Mucosa of descending colon (tissue), 3 donors: ENCODE results near the gene MON1A. TPM values are rescaled to one million over a fixed set of nuclear protein-coding genes. Genes with fewer than 3 reads are reported as not detected.

Experiments
- ATAC-seq: fragments of 200-7000 bp; cut with Tn5 transposase; one replicate; pipeline ENCODE4 v1.9.1; 2020; ENCODE audit warnings: mild to moderate bottlenecking, moderate library complexity
- DNase-seq, 3 donors: peaks; one replicate each; pipeline ENCODE4 v3.0.0-alpha.2; 2020
- H3K36me3 ChIP-seq: fragments of 200-600 bp; one replicate; pipeline ENCODE4 v1.8.0; 2021; ENCODE audit warnings: low read depth, mild to moderate bottlenecking
- H3K4me1 ChIP-seq: fragments of 200-600 bp; one replicate; pipeline ENCODE4 v1.8.0; 2021; ENCODE audit warnings: low read depth, mild to moderate bottlenecking
- H3K4me3 ChIP-seq: fragments of 200-600 bp; one replicate; pipeline ENCODE4 v1.8.0; 2021; ENCODE audit warnings: mild to moderate bottlenecking
- H3K9me3 ChIP-seq: fragments of 200-600 bp; one replicate; pipeline ENCODE4 v1.8.0; 2021; ENCODE audit warnings: mild to moderate bottlenecking
- CTCF ChIP-seq: fragments of 200-600 bp; IDR thresholded peaks from one replicate; pipeline ENCODE4 v1.8.0; 2022; ENCODE audit warnings: antibody characterized with exemption, mild to moderate bottlenecking
- intact Hi-C, 2 donors: fragments of 100-400 bp; cut with DNase I in 1 of 2; cut with micrococcal nuclease in 1 of 2; formaldehyde crosslinking; loops; one replicate each; pipeline versions ENCODE4 v1.11.0 to v1.11.1; 2022; cut with DNase I, micrococcal nuclease
- total RNA-seq, 3 donors: library from RNA; stranded (reverse); fragmentation: NEBNext Ultra II Directional in 2 of 3; extraction: Animal tissue kit (Norgen Biotek cat#: 25700) in 2 of 3; gene quantifications; one replicate each; pipeline versions ENCODE4 v1.2.1 to v1.2.4, GENCODE V29; 2021 to 2023
- donor health status: DM: no; HTN: no; CAD: no; lungs with moderate emphysema.
- donor health status: DM: no; HTN: no; CAD: no.
- donor health status: DM: no; HTN: yes; CAD: no.

MON1A gene
- total RNA-seq, 3 donors from 2014 or later, result 6.9 to 13.3 (median 7.9) TPM

GRCh38 chr3:49895791-49896190, 33.8 kb downstream of the MON1A start:
- no peaks in the 10 kb centered on the region for H3K9me3 ChIP-seq
- intact Hi-C loops, result no loop called here
- peaks cover 10% of the 10 kb centered on the region for H3K4me1 ChIP-seq
- no peaks in the 10 kb centered on the region for H3K36me3 ChIP-seq
- no peak for TF ChIP-seq CTCF
- no peak overlapping the region for H3K4me3 ChIP-seq
- ATAC-seq (no peak), DNase-seq (no peak)

GRCh38 chr3:49889296-49889695, 40.3 kb downstream of the MON1A start:
- Histone ChIP-seq H3K4me3 (no peak overlapping the region), H3K36me3 (peaks cover 4% of the 10 kb centered on the region), H3K9me3 (no peaks in the 10 kb centered on the region), H3K4me1 (no peaks in the 10 kb centered on the region)
- intact Hi-C loops, result no loop called here
- ATAC-seq, result no peak
- DNase-seq, result no peak
- no peak for TF ChIP-seq CTCF

GRCh38 chr3:49886922-49887265, 42.7 kb downstream of the MON1A start:
- no peak for TF ChIP-seq CTCF
- DNase-seq, result no peak
- intact Hi-C loops, result no loop called here

DNA sequence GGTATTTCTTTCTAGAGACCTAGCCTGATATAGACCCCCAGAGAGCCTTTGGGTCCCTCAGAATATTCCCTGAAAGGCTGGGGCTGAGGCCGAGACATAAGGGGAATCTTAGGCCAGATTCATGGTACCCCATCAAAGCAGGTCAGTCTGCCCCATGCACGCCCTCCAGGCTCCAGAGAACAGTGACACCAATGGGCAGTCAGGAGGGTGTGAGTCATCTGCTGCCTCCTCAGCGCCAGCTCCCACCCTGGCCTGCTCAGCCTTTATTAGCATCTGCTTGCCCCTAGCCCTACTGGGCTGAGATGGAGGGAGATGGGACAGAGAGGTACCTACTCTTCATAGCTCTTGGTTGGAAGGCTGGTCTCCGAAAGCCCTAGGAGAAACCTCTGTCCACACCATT, 45.6 kb downstream of the MON1A start:
- intact Hi-C loops, result no loop called here
- no peaks in the 10 kb centered on the region for H3K9me3 ChIP-seq
- DNase-seq (no peak), ATAC-seq (no peak)
- H3K36me3 ChIP-seq, result no peaks in the 10 kb centered on the region
- no peak for TF ChIP-seq CTCF
- no peaks in the 10 kb centered on the region for H3K4me1 ChIP-seq
- no peak overlapping the region for H3K4me3 ChIP-seq

More at GRCh38 chr3:49886922-49887265, 42.7 kb downstream of the MON1A start:
- Histone ChIP-seq H3K9me3 (no peaks in the 10 kb centered on the region), H3K4me3 (no peak overlapping the region), H3K4me1 (no peaks in the 10 kb centered on the region), H3K36me3 (peaks cover 4% of the 10 kb centered on the region)
- ATAC-seq, result peak; percentile 14

DNA sequence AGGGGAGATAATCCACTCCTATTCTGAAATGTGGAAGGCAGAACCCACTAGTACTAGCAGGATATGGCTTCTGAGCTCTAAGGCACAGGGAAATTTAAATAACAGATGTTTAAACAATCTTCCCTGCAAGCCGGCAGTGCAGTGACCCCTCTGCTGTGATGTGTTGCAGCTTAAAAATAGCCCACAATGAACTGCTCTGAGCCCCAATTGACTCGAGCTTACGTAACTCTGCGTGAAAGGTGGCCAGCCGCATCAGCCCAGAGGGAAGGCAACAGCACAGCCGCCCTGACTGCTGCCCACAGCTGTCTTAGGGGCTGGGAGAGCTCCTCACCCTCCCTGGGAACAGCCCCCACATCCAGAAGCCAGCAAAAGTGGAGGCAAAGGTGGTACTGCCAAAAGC, 47.4 kb downstream of the MON1A start:
- ATAC-seq, result no peak
- intact Hi-C loops, result no loop called here

More for the DNA sequence above, 47.4 kb downstream of the MON1A start:
- DNase-seq, result no peak
- H3K9me3 ChIP-seq, result no peaks in the 10 kb centered on the region
- H3K4me1 ChIP-seq, result no peaks in the 10 kb centered on the region
- no peak for TF ChIP-seq CTCF
- no peak overlapping the region for H3K4me3 ChIP-seq
- H3K36me3 ChIP-seq, result no peaks in the 10 kb centered on the region
